GM19452 (cell line): ENCODE results near the gene FOXS1.

Source experiments
- ATAC-seq: cut with Tn5 transposase; IDR thresholded peaks from one replicate; pipeline ENCODE4 v1.9.1; 2021; ENCODE audit not compliant: unreplicated experiment

Gene FOXS1

DNA sequence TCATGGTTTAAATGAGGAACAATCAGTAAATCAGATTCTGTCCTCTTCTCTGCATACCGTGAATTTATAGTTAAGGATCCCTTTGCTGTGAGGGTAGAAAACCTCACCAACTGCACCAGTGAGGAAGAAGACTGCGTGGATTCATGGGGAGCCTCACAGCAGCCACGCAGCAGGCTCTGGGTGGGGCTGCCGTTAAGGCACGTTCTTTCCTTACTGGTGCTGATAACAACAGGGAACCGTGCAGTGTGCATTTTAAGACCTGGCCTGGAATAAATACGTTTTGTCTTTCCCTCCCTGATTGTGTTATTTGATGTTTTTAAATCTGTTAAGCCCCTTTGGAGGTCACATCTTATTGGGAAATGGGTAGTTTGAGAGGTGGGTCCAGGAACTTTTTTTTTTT, 43.9 kb downstream of the FOXS1 start:
- ATAC-seq, result no peak

DNA sequence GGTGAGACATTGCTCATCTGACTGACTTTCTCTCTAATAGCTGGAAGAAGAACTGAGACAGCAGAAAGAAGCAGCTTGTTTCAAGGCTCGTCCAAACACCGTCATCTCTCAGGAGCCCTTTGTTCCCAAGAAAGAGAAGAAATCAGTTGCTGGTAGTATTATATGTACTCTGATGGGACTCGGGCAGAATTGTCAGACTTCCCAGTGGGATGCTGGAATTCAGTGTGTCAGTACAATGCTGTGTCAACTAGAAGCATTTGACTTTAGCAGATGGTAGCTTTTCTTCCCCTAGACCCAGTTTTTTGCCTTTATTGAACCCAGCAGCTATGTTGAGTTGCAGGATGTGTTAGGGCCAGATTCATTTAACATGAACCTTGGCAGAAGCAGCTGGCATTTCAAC, 48.0 kb downstream of the FOXS1 start:
- ATAC-seq, result no peak
